Omental fat pad (tissue), 4 donors: ENCODE results near the gene COPE. TPM values are rescaled to one million over a fixed set of nuclear protein-coding genes. Genes with fewer than 3 reads are reported as not detected.

Experiments
- ATAC-seq: fragments of 150-250 bp; one replicate; pipeline ENCODE4 v1.9.1; 2016; ENCODE audit warnings: mild to moderate bottlenecking, moderate library complexity; ENCODE audit not compliant: low FRiP score
- DNase-seq: peaks from one replicate; pipeline ENCODE4 v3.0.0-alpha.2; 2019; ENCODE audit warnings: low spot score
- total RNA-seq, 4 donors: library from RNA; depleted of rRNA; stranded (reverse); fragments of >200 nt; gene quantifications; one replicate each; pipeline ENCODE4 v1.1.0, GENCODE V29; 2016
- TF ChIP-seq, protein P1 (sequence below), 3 donors: fragments of 450-650 bp; IDR thresholded peaks; one replicate each; pipeline ENCODE4 v1.5.1; 2016 to 2017; ENCODE audit warnings: antibody characterized with exemption in 3 of 3, mild to moderate bottlenecking in 3 of 3, moderate library complexity in 2 of 3

The COPE gene
- total RNA-seq, 4 donors from 2014 or later, result 158 to 202 (median 169) TPM

DNA sequence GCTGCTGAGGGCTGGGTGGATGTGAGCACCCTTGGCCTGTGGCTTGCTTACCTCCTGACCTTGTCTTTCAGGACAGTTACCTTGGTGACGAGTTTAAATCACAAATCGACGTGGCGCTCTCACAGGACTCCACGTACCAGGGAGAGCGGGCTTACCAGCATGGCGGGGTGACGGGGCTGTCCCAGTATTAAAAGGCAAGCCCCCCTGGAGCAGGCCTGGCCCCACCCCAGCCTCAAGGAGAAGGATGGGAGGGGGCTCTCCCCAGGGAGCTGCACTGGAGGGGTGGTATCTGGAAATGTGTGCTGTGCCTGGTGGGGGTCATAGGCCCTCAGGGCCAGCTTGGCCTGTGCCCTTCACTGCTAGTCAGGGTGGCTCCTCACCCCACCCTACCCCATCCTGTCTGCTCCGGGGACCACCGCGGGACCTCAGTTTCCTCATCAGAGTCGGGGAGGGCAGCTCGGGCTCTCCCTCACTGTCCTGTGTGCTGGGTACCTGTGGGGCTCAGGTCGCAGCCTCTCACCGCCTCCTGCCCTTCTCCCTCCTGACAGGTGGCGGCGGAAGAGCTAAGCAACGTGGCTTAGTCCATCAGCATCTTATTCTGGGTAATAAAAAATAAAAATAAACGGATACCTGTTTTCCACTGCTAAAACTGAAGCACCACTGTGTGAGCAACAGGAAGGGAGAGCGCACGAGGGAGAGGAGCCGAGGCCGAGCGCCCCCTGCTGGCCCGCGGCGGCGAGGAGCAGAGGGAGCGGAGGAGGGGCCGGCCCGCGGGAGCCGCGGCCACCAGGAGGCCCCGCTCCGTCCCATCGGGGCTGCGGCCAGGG, 53.0 kb downstream of the COPE start:
- ATAC-seq, result peak; percentile 62
- peak; percentile 39 for DNase-seq

DNA sequence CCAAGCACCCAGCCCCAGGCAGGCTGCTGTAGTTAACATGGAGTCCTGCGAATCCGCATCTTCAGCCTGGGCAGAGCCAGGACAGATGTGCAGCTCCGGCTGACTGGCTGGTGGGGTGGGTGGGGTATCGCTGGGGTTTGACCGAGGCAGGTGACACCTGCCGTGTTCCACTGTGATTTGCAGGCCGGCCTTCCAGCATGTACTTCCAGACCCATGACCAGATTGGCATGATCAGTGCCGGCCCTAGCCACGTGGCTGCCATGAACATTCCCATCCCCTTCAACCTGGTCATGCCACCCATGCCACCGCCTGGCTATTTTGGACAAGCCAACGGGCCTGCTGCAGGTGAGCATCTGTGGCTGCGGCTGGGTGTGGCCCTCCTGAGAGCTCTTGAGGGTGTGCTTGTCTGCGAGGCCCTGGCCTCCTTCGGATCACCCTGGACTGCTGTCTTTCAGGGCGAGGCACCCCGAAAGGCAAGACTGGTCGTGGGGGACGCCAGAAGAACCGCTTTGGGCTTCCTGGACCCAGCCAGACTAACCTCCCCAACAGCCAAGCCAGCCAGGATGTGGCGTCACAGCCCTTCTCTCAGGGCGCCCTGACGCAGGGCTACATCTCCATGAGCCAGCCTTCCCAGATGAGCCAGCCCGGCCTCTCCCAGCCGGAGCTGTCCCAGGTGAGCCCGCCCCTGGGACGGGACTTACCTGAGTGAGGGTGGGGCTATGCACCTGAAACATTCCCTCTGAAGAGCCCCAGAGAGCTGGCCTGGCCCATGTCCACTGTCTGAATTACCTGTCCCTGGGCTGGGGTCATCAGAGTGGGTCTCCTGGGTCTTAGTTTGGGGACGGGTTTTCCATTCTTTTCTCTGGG, 53.8 kb downstream of the COPE start:
- DNase-seq (no peak), ATAC-seq (no peak)
- TF ChIP-seq, protein P1, sequence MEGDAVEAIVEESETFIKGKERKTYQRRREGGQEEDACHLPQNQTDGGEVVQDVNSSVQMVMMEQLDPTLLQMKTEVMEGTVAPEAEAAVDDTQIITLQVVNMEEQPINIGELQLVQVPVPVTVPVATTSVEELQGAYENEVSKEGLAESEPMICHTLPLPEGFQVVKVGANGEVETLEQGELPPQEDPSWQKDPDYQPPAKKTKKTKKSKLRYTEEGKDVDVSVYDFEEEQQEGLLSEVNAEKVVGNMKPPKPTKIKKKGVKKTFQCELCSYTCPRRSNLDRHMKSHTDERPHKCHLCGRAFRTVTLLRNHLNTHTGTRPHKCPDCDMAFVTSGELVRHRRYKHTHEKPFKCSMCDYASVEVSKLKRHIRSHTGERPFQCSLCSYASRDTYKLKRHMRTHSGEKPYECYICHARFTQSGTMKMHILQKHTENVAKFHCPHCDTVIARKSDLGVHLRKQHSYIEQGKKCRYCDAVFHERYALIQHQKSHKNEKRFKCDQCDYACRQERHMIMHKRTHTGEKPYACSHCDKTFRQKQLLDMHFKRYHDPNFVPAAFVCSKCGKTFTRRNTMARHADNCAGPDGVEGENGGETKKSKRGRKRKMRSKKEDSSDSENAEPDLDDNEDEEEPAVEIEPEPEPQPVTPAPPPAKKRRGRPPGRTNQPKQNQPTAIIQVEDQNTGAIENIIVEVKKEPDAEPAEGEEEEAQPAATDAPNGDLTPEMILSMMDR (IDR thresholded peaks at IDR 0.05), result no peak

More for the DNA sequence above, 53.0 kb downstream of the COPE start:
- TF ChIP-seq, protein P1 (IDR thresholded peaks at IDR 0.05), result peak in 2 of 3 donors; percentile 54 to 87

DNA sequence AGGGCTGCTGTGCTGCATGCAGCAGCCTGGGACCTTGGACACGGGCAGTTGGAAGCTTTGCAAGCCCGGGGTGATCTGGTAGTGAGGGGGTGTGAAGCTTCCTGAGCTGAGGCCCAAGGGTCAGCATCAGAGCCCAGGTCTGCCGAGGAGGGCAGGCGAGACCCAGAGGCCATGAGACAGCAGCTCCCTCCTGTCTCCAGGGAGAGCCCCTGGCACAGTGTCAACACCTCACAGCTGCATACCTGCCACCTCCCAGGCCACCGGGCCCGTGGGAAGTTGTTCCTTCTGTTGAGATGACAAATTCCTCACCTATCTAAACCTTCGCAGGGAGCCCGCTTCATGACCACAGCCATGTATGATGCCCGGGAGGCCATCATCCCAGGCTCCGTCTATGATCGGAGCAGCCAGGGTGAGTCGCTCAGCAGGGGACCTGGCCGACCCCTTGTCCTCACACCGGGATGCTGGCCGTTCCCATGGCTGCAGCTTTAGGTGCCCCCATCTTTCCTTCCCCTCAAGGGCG, 55.3 kb downstream of the COPE start:
- ATAC-seq (no peak), DNase-seq (no peak)
- TF ChIP-seq, protein P1 (IDR thresholded peaks at IDR 0.05), result no peak

DNA sequence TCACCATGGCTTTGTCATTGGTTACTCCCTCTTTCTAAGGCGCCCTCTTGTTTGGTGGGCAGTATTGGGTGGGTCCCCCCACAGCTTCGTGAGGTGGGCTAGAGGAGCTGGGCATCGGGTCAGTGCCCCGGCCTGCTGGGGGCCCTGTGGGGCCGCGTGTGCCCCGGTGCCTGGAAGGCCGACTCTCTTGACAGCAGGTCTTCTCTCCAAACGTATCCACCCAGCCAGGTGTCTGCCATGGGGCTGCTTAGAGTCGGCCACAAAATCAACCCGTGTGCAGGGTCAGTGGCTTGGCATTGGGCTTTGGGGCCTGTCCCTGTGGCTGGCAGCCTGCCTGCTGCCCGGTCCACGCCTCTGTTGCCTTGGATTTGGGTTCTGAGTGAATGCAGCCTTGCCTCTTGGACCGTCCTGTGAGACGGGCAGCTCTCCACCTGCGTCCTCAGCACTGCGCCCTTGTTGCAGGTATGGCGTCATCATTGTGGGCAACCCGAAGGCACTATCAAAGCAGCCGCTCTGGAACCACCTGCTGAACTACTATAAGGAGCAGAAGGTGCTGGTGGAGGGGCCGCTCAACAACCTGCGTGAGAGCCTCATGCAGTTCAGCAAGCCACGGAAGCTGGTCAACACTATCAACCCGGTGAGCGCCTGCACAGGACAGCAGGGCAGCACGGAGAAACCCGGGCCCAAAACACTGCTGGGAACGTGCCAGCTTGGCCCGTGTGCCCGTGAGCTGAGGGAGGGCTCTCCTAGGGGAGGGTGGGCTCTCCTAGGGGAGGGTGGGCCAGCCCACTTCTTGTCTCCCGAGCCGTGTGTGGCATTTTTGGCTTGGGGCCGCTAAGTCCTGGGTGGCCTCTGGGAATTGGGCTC, 56.0 kb downstream of the COPE start:
- DNase-seq, result no peak

DNA sequence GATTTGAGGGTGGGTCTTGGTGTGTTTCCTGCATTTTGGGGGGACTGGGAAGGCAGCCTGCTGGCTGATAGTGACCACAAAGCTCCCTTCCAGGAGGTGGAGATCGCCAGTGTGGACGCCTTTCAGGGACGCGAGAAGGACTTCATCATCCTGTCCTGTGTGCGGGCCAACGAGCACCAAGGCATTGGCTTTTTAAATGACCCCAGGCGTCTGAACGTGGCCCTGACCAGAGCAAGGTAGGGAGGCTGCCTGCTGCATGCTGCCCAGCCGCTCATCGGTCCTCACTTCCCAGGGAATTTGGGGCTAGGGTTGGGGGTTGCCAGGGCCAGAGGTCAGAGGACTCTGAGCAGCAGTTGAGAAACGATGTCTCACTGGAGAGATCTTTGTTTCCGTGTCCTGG, 57.3 kb downstream of the COPE start:
- TF ChIP-seq, protein P1 (IDR thresholded peaks at IDR 0.05), result no peak
- DNase-seq, result no peak
- ATAC-seq, result no peak

More for the DNA sequence above, 56.0 kb downstream of the COPE start:
- TF ChIP-seq, protein P1 (IDR thresholded peaks at IDR 0.05), result no peak
- no peak for ATAC-seq

DNA sequence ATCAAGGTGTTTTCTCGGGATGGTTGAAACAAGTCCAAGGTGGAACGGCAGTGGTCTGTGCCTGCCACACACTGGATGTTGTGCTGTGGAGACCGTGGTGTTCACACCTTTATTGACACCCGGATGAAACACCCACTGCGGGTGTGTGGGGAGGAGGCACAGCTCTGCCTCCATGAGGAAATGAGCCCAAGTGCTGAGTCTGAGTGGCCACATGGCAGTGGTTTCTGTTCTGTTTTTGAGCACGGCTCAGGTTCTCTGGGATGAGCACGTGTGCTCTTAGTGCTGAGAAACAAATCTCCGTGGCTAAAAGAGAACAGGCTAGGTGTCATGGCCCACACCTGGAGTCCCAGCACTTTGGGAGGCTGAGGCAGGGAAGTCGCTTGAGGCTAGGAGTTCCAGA, 58.0 kb downstream of the COPE start:
- DNase-seq, result no peak
- no peak for ATAC-seq
- TF ChIP-seq, protein P1 (IDR thresholded peaks at IDR 0.05), result no peak
